OCI-LY3 (cell line): Measurements from ENCODE around the gene TTC28.

Experiments
- EZH2phosphoT487 ChIP-seq: fragments of 200-600 bp; shearing (Covaris generic); IDR thresholded peaks from 2 replicates; pipeline ENCODE4 v1.6.1; 2018; ENCODE audit warnings: antibody characterized with exemption, mixed run types, low read depth
- TF ChIP-seq, protein P1 (sequence below): fragments of 200-600, 300-600 bp; sonication (generic); IDR thresholded peaks from 2 replicates; pipeline ENCODE4 v1.5.1; 2014; ENCODE audit warnings: antibody characterized with exemption, low read length, low read depth

DNA sequence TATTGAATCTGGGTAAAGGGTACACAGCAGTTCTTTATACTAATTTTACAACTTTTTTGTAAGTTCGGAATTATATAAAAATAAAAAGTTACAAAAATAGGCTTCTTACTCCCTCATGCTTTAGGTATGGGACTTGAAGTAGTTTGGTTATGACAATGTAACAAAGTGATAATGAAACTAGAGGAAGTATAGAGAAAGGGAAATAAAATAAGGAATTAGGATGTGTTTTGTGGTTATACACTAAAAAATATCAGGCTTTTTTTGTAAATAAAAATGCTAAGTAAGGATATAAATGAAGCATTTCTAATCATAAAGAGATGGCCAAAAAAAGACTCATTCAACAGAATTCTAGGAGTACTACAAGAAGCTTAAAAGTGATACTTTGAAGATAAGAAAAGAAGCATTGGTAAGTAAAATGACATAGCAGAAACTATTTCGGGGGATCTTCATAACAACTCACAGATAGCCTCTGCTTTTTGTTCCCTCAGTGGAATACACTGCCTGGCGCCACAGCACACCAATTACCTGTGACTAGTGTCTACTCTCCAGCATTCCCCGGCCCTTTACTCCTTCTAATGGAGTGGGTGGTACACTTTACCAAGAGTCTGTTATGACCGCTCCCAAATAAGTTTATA is 437.9 kb downstream of the TTC28 start:
- no peak for TF ChIP-seq EZH2phosphoT487
- TF ChIP-seq, protein P1, sequence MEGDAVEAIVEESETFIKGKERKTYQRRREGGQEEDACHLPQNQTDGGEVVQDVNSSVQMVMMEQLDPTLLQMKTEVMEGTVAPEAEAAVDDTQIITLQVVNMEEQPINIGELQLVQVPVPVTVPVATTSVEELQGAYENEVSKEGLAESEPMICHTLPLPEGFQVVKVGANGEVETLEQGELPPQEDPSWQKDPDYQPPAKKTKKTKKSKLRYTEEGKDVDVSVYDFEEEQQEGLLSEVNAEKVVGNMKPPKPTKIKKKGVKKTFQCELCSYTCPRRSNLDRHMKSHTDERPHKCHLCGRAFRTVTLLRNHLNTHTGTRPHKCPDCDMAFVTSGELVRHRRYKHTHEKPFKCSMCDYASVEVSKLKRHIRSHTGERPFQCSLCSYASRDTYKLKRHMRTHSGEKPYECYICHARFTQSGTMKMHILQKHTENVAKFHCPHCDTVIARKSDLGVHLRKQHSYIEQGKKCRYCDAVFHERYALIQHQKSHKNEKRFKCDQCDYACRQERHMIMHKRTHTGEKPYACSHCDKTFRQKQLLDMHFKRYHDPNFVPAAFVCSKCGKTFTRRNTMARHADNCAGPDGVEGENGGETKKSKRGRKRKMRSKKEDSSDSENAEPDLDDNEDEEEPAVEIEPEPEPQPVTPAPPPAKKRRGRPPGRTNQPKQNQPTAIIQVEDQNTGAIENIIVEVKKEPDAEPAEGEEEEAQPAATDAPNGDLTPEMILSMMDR = no peak
